ENCODE results near the gene AKIRIN1.
"Not testable (repeated sequence)": the region's sequence is repeated elsewhere in the genome, so short reads cannot be mapped to it uniquely, and the experiment has no call there.

AKIRIN1 gene

GRCh38 chr1:38990738-38991637 is at the start of gene AKIRIN1:
AKIRIN1 (plus strand) TSS chr1:38991276; CDS start chr1:38991381, 105 bp downstream.
- DNase-seq: peak; percentile 95

GRCh38 chr1:38941527-38942019 is 49.5 kb upstream of the AKIRIN1 start, which contains the start of gene RHBDL2:
RHBDL2 (minus strand) TSS chr1:38941830; CDS start chr1:38919212, 22,618 bp downstream.
- DNase-seq: peak; percentile 6

GRCh38 chr1:38942664-38943428 is 48.2 kb upstream of the AKIRIN1 start:
- no peak for DNase-seq

GRCh38 chr1:38944547-38944946 is 46.5 kb upstream of the AKIRIN1 start:
- DNase-seq: no peak

- DNase-seq: no peak
These were observed 40.5 kb upstream of the AKIRIN1 start for GRCh38 chr1:38950553-38950952.

- DNase-seq: no peak
These were observed 37.6 kb upstream of the AKIRIN1 start for GRCh38 chr1:38953433-38953860.

- no peak for DNase-seq
These were observed 32.1 kb upstream of the AKIRIN1 start for GRCh38 chr1:38958967-38959366.

- DNase-seq: no peak
These were observed 29.0 kb upstream of the AKIRIN1 start for GRCh38 chr1:38962113-38962512.

GRCh38 chr1:38962560-38962959 is 28.5 kb upstream of the AKIRIN1 start:
- no peak for DNase-seq

- DNase-seq: no peak
These were observed 26.9 kb upstream of the AKIRIN1 start for GRCh38 chr1:38964140-38964548.

- not testable (repeated sequence) for DNase-seq
These were observed 17.9 kb upstream of the AKIRIN1 start for GRCh38 chr1:38973145-38973544.

- no peak for DNase-seq
These were observed 17.2 kb upstream of the AKIRIN1 start for GRCh38 chr1:38973659-38974437.

GRCh38 chr1:38977399-38978244 is 13.5 kb upstream of the AKIRIN1 start:
- not testable (repeated sequence) for DNase-seq

GRCh38 chr1:38978245-38978542 is 12.9 kb upstream of the AKIRIN1 start:
- not testable (repeated sequence) for DNase-seq

- not testable (repeated sequence) for DNase-seq
These were observed 11.7 kb upstream of the AKIRIN1 start for GRCh38 chr1:38979380-38979779.

- DNase-seq: no peak
These were observed 1.1 kb upstream of the AKIRIN1 start for GRCh38 chr1:38989979-38990378.

GRCh38 chr1:38990386-38990737 is 714 bp upstream of the AKIRIN1 start:
- DNase-seq: no peak

GRCh38 chr1:38991638-38992411 is 749 bp downstream of the AKIRIN1 start:
- DNase-seq: no peak

GRCh38 chr1:38992412-38993111 is 1.5 kb downstream of the AKIRIN1 start:
- DNase-seq: no peak

- DNase-seq: no peak
These were observed 3.1 kb downstream of the AKIRIN1 start for GRCh38 chr1:38994196-38994595.

Measured in GOT3 (cell line).